Measurements from ENCODE around the gene ARHGAP6.
"Not testable (repeated sequence)": the region's sequence is repeated elsewhere in the genome, so short reads cannot be mapped to it uniquely, and the experiment has no call there.

The ARHGAP6 gene

DNA sequence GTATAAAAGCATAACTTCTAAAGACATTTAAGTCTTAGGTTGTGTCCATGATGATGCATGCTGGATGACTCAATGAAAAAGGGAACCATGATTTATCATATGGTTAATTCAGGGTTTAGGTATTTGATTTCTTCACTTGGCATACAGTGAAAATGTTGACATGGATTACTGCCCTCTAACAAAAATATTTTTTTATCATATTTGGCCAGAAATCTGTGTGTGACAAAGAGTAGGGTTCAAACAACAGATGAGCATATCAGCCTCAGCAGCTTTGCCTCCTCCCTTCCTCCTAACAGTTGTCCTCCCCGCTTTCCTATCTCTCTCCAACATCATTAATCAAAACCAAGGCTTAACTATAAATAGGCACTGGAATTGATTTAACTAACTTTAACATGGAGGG lies 46.3 kb downstream of the ARHGAP6 start:
- no peak for TF ChIP-seq CTCF (IDR thresholded peaks at IDR 0.05; ENCODE audit: control insufficient read depth, extremely low read depth, insufficient read depth)
- H3K4me3 ChIP-seq (ENCODE audit: low read depth, low read length) = no peak overlapping the region
- DNase-seq (ENCODE audit: low read depth) = no peak

DNA sequence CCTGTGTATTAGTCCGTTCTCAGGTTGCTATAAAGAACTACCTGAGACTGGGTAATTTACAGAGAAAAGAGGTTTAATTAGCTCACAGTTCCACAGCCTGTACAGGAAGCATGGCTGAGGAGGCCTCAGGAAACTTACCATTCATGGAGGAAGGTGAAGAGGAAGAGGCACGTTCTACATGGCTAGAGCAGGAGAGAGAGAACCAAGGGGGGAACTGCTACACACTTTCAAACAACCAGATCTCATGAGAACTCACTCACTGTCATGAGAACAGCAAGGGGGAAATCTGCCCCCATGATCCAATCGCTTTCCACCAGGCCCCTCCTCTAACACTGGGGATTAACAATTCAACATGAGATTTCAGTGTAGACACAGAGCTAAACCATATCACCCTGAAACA lies 51.5 kb downstream of the ARHGAP6 start:
- not testable (repeated sequence) for DNase-seq (ENCODE audit: low read depth); H3K4me3 ChIP-seq (ENCODE audit: low read depth, low read length)

- DNase-seq (ENCODE audit: low read depth) = no peak
- TF ChIP-seq CTCF (IDR thresholded peaks at IDR 0.05; ENCODE audit: control insufficient read depth, extremely low read depth, insufficient read depth) = no peak
- H3K4me3 ChIP-seq (ENCODE audit: low read depth, low read length) = no peak overlapping the region
Observed at GRCh38 chrX:11611965-11612364, 53.8 kb downstream of the ARHGAP6 start.

GRCh38 chrX:11611161-11611560 lies 54.6 kb downstream of the ARHGAP6 start:
- TF ChIP-seq CTCF (IDR thresholded peaks at IDR 0.05; ENCODE audit: control insufficient read depth, extremely low read depth, insufficient read depth) = no peak
- no peak for DNase-seq (ENCODE audit: low read depth)
- H3K4me3 ChIP-seq (ENCODE audit: low read depth, low read length) = no peak overlapping the region

DNA sequence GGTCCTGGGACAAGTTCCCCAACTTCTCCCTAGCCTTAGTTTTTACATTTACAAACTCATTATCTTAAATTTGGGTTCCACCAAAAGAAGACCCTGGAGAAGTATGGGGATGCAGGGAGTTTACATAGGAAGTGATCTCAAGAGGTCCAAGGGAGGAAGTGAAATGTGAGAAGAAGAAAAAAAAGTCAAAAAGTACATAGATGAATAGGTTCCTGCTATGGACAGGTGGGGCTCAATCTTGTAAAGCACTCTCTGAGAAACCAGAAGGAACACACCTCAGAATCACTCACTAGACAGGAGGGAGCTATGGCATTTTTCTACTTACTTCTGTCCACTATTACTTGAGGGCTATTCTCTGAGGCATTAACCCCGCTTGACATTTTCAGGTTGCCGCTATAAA lies 56.6 kb downstream of the ARHGAP6 start:
- no peak overlapping the region for H3K4me3 ChIP-seq (ENCODE audit: low read depth, low read length)
- DNase-seq (ENCODE audit: low read depth) = no peak
- no peak for TF ChIP-seq CTCF (IDR thresholded peaks at IDR 0.05; ENCODE audit: control insufficient read depth, extremely low read depth, insufficient read depth)

- DNase-seq (ENCODE audit: low read depth) = no peak
- H3K4me3 ChIP-seq (ENCODE audit: low read depth, low read length) = no peak overlapping the region
- no peak for TF ChIP-seq CTCF (IDR thresholded peaks at IDR 0.05; ENCODE audit: control insufficient read depth, extremely low read depth, insufficient read depth)
Observed at GRCh38 chrX:11606408-11606807, 59.3 kb downstream of the ARHGAP6 start.

DNA sequence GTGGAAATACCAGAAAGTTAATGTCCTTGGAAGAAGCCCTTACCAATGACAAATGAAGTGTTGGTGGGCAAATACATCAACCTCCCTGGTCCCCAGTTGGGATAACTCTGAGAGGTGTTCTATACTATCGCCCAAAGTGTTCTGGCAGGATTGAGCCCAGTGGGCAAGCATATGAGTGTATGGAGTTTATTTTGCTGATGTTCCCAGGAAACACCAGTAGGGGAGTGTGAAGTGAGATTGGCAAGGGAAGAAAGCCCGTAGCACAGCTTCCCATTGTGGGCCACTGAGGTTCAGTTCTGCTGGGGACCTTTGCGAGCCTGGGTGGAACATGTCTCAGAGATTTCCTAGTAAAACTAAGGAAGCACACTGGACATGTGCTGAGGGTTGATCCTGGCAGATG lies 65.1 kb downstream of the ARHGAP6 start:
- DNase-seq (ENCODE audit: low read depth) = no peak
- TF ChIP-seq CTCF (IDR thresholded peaks at IDR 0.05; ENCODE audit: control insufficient read depth, extremely low read depth, insufficient read depth) = no peak
- no peak overlapping the region for H3K4me3 ChIP-seq (ENCODE audit: low read depth, low read length)

- H3K4me3 ChIP-seq (ENCODE audit: low read depth, low read length) = no peak overlapping the region
- DNase-seq (ENCODE audit: low read depth) = no peak
Observed at GRCh38 chrX:11597479-11597878, 68.2 kb downstream of the ARHGAP6 start.

More at GRCh38 chrX:11597479-11597878, 68.2 kb downstream of the ARHGAP6 start:
- TF ChIP-seq CTCF (IDR thresholded peaks at IDR 0.05; ENCODE audit: control insufficient read depth, extremely low read depth, insufficient read depth) = no peak
